ENCODE measurements around the gene SYT6.

SYT6 gene

GRCh38 chr1:114154146-114154962 lies 685 bp upstream of the SYT6 start:
- DNase-seq = no peak

DNA sequence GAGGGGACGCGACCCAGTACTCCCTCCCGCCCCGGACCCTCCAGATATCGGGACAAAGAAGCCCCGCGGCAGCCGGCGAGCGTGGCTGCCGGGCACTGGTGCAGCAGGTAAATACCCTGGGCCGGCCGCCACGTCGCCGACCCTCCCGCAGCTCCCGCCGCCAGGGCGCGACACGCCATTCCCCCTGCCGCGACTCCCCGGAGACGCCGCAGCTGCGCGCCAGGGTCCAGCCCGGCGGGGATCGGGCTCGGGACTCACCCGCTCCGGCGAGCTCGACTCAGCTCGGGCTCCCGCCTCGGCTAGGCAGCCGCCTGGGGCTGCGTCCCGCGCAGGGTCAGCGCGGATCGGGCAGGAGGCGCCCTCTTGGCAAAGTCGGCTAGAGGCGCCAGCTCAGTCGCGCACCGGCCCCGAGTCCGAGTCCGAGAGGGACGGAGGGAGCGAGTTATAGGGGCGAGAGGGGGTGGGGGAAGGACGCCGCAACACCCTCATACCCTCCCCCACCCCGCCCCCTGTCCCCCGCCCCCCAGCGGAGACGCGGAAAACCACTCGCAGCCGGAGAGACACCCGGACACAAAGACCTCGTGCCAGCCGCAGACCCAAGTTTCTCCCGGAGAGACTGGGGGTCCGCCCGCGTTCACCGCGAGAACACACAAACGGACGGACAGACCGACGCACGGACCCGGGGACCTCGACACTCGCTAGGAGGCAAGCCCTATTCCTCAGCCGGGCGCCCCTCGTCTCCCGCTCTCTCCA lies 985 bp downstream of the SYT6 start:
- peak; percentile 7 to 15 for DNase-seq

DNA sequence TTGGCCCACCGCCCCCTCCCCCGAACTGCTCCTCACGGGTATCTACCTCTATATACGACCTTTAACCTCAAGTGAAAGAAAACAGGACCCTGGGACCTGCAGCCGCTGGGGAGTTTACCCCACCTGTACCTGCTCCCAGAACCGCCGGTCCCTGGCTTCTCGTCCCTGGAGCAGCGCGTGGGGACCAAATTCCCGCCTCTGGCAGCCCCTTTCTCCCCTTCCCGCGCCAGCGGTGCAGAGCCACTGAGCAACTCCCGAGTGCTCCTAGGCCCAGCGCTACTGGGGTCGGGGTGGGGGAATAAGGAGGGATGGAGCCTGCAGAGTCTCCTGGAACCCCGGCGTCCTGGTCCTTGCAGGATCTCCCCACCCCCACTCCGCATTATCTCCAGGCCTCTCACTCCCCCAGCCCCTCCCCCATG lies 1.6 kb downstream of the SYT6 start:
- DNase-seq = no peak

DNA sequence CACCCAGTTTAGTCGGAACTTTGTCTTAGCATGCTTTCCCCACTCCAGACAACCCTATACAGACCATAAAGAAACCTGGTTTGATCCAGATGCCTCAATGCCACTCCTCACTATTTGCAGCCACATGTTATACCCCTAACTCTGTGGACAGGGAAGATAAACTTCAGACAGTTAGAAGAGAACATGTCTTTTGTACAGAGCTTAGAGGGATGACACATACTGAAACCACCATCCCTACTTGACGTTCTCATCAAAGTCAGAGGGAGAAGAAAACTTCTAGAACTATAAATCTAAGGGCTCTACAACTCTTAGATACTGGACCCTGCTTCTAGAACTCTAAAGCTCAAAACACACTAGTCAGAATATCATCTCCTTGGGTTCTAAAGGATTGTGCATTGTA lies 3.7 kb downstream of the SYT6 start:
- DNase-seq = no peak

- no peak for DNase-seq
Observed at GRCh38 chr1:114149211-114149610, 4.5 kb downstream of the SYT6 start.

- no peak for DNase-seq
Observed at GRCh38 chr1:114145504-114146151, 8.0 kb downstream of the SYT6 start.

DNA sequence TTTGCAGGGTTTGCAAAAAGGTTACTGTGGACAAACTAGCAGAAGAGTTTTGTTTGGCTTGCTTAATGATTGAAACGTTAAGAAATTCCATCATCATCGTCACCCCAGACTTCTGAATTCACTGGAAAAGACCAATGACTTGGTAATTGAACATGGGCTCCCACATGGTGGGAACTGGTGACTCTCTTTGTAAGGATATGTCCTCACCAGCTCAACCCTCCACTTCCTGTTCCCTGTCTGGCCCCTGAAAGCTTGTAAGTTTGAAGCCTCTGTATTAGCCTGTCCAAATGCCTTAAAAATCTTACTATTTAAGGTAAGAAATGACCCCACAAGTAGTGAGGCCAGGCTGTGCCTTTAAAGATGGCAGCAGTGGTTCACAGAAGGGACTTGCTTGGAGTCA lies 9.7 kb downstream of the SYT6 start:
- no peak for DNase-seq

- no peak for DNase-seq
Observed at GRCh38 chr1:114139540-114139939, 14.1 kb downstream of the SYT6 start.

DNA sequence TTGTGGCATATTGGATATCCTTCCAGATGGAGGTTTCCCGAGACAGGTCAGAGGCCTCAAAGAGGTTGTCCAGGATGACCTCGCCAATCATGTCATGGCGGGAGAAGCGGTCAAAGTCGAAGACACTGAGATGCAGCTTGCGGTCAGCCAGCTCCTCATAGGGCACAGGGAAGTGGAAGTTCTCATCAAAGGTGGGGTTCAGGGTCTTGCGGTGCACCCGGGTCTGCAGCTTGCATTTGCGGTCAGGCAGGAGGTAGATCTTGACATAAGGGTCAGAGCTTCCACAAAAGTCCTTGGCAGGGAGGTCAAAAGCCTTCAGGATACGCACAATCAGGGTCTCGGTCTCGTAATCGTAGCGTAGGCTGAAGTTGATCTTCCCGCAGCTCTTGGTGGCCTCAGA lies 16.2 kb downstream of the SYT6 start:
- DNase-seq = no peak

DNA sequence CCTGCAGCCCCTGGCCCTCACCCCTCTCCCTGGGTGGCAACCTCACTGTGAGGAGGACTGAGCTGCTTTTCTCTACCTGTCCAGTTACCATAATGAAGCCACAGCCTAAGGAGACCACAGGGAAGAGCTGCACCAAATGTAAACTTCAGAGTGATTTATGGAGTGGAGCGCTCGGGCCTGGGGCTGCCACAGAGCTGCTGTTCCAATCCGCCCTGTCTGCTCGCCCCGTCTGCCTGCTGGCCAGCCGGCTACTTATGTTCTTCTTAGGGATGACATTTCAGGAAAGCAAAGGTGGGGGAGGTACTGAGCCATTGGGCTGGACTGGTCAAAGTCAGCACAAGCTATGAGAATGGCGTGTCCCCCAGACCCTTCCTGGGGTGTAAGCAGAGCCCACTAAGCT lies 17.9 kb downstream of the SYT6 start:
- DNase-seq = no peak

DNA sequence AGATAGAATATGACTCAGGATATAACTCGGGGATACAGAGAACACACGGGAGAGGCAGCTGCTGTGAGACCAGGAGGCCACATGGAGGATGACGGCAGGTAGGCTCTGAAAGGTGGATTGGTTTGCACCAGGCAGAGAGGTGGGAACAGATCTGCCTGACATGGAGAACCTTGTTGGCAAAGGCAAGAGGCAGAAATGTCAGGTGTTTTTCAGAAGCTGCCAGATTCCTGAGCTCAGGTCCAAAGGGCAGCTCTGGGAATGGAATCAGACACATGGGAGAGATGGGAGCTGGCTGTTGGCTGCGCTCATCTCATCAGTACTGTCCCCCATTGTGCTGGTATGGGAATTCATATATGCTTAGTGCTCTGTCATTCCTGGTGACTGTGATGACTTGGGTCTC lies 19.2 kb downstream of the SYT6 start:
- no peak for DNase-seq

GRCh38 chr1:114133129-114133528 lies 20.5 kb downstream of the SYT6 start:
- DNase-seq = no peak

DNA sequence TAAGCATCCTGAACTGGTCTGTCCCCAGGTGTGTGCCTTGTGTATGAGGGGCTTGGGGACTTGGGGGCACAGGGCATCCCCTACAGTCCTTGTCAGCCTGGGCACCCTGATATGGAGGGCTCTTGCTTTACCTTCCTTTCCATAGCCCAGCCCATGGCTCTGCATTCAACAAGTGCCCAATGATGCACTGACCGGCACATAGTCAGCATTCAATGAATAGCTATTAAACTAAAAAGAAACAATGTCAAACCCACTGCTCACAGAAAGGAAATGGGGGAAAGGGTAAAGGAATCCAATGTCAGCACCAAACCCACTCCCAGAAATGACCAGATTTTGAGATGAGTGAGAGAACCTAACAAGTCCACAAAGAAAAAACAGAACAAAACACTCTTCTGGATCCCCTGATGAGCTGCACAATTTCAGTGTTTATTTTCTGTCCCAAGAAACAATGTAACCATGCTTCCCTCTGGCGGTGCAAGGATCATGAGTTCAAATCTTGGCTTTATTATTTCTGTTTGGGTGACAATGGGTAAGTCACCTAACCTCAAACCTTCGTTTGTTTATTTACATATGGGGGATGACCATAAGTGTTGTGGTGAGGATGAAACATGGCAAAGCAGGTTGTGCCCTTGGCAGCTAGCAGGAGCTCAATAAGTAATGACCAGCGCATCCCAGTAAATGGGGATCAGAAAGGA lies 22.0 kb downstream of the SYT6 start:
- DNase-seq = no peak

DNA sequence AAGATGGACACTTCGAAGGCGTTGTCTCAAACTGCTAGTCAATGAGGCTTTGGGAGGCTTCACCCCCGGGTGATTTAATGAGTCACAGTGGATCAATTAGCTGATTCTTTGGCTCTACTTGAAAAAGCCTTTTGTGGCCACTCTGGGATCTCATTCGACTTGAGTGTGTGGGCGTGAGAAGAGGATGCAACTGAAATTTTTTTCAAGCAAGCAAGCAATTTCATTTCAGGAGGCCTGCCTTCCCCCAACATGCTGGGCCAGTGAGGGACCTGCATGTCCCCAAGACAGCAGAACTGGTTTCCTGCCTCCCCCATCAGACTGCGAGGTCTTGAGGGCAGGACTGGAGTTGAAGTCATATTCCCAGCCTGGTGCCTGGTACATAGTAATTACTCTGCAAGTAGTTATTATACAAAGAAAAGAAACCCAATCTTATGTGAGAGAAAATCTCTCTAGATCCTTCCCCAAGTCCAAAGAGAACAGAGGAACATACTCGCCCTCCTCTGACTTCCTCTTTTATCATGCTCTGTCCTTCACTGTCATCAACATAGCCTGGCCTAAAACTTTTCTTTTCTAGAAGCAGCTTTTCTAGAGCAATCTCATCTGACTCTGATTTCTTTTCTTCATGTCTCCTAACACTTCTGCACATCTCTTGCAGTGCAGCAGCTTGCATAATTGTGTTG lies 22.7 kb downstream of the SYT6 start:
- no peak for DNase-seq

DNA sequence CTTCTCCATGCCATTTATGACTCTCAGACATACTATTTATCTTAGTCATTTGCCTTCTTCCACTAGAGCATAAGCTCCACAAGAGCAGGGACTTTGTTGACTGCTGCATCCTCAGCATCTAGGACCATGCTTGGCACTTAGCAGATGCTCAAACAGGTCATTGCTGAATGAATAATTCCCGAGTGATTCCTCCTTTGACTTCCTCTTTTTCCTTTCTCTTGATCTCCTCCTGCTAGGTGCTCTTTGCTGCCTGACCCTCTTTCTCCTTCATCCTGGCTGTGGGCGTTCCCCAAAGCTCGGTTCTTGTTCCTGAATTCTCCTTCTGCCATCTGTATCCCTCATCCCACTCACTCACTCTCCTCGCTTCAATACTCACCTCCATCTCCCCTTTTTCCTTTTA lies 23.5 kb downstream of the SYT6 start:
- no peak for DNase-seq

GRCh38 chr1:114128293-114128692 lies 25.4 kb downstream of the SYT6 start:
- no peak for DNase-seq

DNA sequence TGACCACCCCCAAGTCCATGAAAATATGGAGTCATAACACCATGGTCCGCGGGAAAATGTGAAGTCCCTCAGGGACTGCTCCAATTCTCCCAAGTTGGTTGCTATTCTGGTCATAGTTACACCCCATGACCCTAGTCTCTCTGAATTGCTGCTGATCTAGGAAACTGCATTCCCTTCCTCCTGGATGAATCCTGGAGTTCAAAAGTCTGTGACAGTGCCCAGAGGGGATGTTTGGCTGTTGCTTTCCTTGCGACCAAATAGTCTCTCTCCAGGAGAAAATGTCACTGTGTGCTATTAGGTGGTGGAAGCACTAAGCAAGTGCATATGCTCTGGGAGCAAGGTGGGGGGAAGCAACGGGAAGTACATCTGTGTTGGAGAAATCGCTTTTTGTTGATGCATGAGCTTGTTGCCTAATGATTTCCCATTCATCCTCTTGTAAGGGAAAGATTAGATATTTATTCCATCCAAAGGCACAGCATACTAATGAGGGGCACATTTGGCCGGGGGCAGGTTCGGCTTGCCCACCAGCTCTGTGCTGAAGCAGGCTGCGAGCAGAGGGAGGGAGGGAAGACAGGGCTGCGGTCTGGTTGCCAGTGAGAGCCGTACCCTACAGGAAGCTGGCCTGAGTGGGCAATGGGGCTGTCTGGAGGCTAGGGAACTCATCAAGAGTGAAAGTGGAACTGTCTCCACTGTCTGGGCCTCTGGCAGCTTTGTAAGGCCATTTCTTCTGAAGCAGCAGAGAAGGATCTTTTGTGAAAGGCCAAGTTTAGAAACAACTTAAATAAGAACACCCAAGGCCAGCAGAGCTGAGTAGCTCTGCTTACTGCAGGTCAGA lies 27.2 kb downstream of the SYT6 start:
- no peak for DNase-seq

GRCh38 chr1:114124644-114125043 lies 29.0 kb downstream of the SYT6 start:
- DNase-seq = no peak

GRCh38 chr1:114122941-114123618 lies 30.6 kb downstream of the SYT6 start:
- no peak for DNase-seq

- no peak for DNase-seq
Observed at GRCh38 chr1:114118351-114118990, 35.2 kb downstream of the SYT6 start.

DNA sequence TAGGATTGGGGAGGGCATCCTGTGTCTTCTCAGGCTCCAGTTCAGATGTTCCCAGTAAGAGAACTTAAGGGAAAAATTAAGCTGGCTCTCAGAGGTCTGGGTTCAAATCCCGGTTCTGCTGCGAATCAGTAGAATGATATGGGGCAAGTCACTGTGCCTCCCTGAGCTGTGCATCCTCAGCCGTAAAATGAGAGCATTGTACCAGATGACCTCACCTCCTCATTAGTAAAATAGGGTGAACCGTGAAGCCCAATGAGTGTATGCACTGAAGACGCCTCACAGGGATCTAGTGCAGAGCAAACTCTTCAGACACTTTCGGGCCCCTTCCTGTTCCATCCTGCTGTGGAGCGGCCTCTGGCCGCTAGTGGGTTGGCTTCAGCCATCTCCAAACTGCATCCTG lies 36.0 kb downstream of the SYT6 start:
- DNase-seq = no peak
